ENCODE data around the gene TTC17. TPM values are rescaled to one million over a fixed set of nuclear protein-coding genes. Genes with fewer than 3 reads are reported as not detected.

TTC17 gene
- total RNA-seq, 1 donor from 2014 or later, result 58.5 TPM

GRCh38 chr11:43359422-43359818 lies 700 bp downstream of the TTC17 start:
- H3K4me3 ChIP-seq (ENCODE audit: low read depth, low read length), result peak overlapping the region; percentile 99
- H3K27me3 ChIP-seq (ENCODE audit: control insufficient read depth, insufficient read depth, low read length), result no peaks in the 10 kb centered on the region
- no peak for DNase-seq (ENCODE audit: low read depth)
- no peak for TF ChIP-seq CTCF (IDR thresholded peaks at IDR 0.05; ENCODE audit: insufficient read depth, low read length, poor library complexity, severe bottlenecking)
- no peaks in the 10 kb centered on the region for H3K36me3 ChIP-seq (ENCODE audit: control insufficient read depth, insufficient read depth, low read length)

- no peak for TF ChIP-seq CTCF (IDR thresholded peaks at IDR 0.05; ENCODE audit: insufficient read depth, low read length, poor library complexity, severe bottlenecking)
- Histone ChIP-seq H3K27me3 (ENCODE audit: control insufficient read depth, insufficient read depth, low read length) (no peaks in the 10 kb centered on the region), H3K4me3 (ENCODE audit: low read depth, low read length) (peak overlapping the region; percentile 9), H3K36me3 (ENCODE audit: control insufficient read depth, insufficient read depth, low read length) (no peaks in the 10 kb centered on the region)
- no peak for DNase-seq (ENCODE audit: low read depth)
These were observed 1.8 kb downstream of the TTC17 start for GRCh38 chr11:43360361-43361032.

GRCh38 chr11:43366677-43367076 lies 8.0 kb downstream of the TTC17 start:
- no peak for TF ChIP-seq CTCF (IDR thresholded peaks at IDR 0.05; ENCODE audit: insufficient read depth, low read length, poor library complexity, severe bottlenecking)
- H3K36me3 ChIP-seq (ENCODE audit: control insufficient read depth, insufficient read depth, low read length), result no peaks in the 10 kb centered on the region
- no peaks in the 10 kb centered on the region for H3K27me3 ChIP-seq (ENCODE audit: control insufficient read depth, insufficient read depth, low read length)
- no peak overlapping the region for H3K4me3 ChIP-seq (ENCODE audit: low read depth, low read length)
- no peak for DNase-seq (ENCODE audit: low read depth)

- Histone ChIP-seq H3K4me3 (ENCODE audit: low read depth, low read length) (no peak overlapping the region), H3K27me3 (ENCODE audit: control insufficient read depth, insufficient read depth, low read length) (no peaks in the 10 kb centered on the region), H3K36me3 (ENCODE audit: control insufficient read depth, insufficient read depth, low read length) (no peaks in the 10 kb centered on the region)
- no peak for TF ChIP-seq CTCF (IDR thresholded peaks at IDR 0.05; ENCODE audit: insufficient read depth, low read length, poor library complexity, severe bottlenecking)
- DNase-seq (ENCODE audit: low read depth), result no peak
These were observed 8.9 kb downstream of the TTC17 start for GRCh38 chr11:43367382-43368178.

GRCh38 chr11:43376065-43376464 lies 17.3 kb downstream of the TTC17 start:
- TF ChIP-seq CTCF (IDR thresholded peaks at IDR 0.05; ENCODE audit: insufficient read depth, low read length, poor library complexity, severe bottlenecking), result no peak
- no peak for DNase-seq (ENCODE audit: low read depth)
- no peak overlapping the region for H3K4me3 ChIP-seq (ENCODE audit: low read depth, low read length)
- no peaks in the 10 kb centered on the region for H3K27me3 ChIP-seq (ENCODE audit: control insufficient read depth, insufficient read depth, low read length)
- no peaks in the 10 kb centered on the region for H3K36me3 ChIP-seq (ENCODE audit: control insufficient read depth, insufficient read depth, low read length)
